PC-9 (cell line): ENCODE results near the gene RGS7.

ENCODE experiments used
- CTCF ChIP-seq: fragments of 200-600 bp; sonication (generic); conservative IDR thresholded peaks from 2 replicates; pipeline ENCODE4 v1.6.1; 2017; ENCODE audit warnings: mixed run types, antibody characterized with exemption, mild to moderate bottlenecking, moderate library complexity
- EZH2 ChIP-seq: fragments of 200-600 bp; sonication (generic); IDR thresholded peaks from 2 replicates; pipeline ENCODE4 v1.8.0; 2017; ENCODE audit warnings: antibody characterized with exemption, low read depth

GRCh38 chr1:240877605-240878004, 479.4 kb downstream of the RGS7 start:
- TF ChIP-seq CTCF (no peak), EZH2 (no peak)
